ENCODE results near the gene CXXC5. TPM values are rescaled to one million over a fixed set of nuclear protein-coding genes. Genes with fewer than 3 reads are reported as not detected.

Gene CXXC5
- total RNA-seq, 1 donor from 2014 or later = 74.1 TPM

GRCh38 chr5:139685886-139686285 is 37.7 kb downstream of the CXXC5 start:
- ATAC-seq = no peak
- intact Hi-C loops (cut with DNase I) = loop anchor here (2.0 kb wide), 1 partner anchor 35 kb away; no protein-coding TSS in a partner anchor
- no peak for DNase-seq (ENCODE audit: missing footprints)

- DNase-seq (ENCODE audit: missing footprints) (no peak), ATAC-seq (no peak)
- intact Hi-C loops (cut with DNase I) = loop anchor here (2.0 kb wide), 1 partner anchor 36 kb away; no protein-coding TSS in a partner anchor
Measured at GRCh38 chr5:139686356-139686705, 38.2 kb downstream of the CXXC5 start.

GRCh38 chr5:139686706-139687441 is 38.7 kb downstream of the CXXC5 start:
- DNase-seq (ENCODE audit: missing footprints) (no peak), ATAC-seq (peak; percentile 4)
- intact Hi-C loops (cut with DNase I) = loop anchor here (2.0 kb wide), 1 partner anchor 36 kb away; no protein-coding TSS in a partner anchor

- peak; percentile 26 for ATAC-seq
- intact Hi-C loops (cut with DNase I) = loop anchor here (2.0 kb wide), 1 partner anchor 37 kb away; no protein-coding TSS in a partner anchor
- DNase-seq (ENCODE audit: missing footprints) = no peak
Measured at GRCh38 chr5:139687656-139688055, 39.5 kb downstream of the CXXC5 start.

GRCh38 chr5:139688088-139688702 is 40.0 kb downstream of the CXXC5 start:
- no peak for DNase-seq (ENCODE audit: missing footprints)
- no peak for ATAC-seq
- intact Hi-C loops (cut with DNase I) = no loop called here

- ATAC-seq (no peak), DNase-seq (ENCODE audit: missing footprints) (no peak)
- intact Hi-C loops (cut with DNase I) = no loop called here
Measured at GRCh38 chr5:139688751-139689372, 40.7 kb downstream of the CXXC5 start.

- peak; percentile 7 for ATAC-seq
- no peak for DNase-seq (ENCODE audit: missing footprints)
- intact Hi-C loops (cut with DNase I) = loop anchor here (1.0 kb wide), 1 partner anchor 54 kb away; no protein-coding TSS in a partner anchor
Measured at GRCh38 chr5:139689631-139690063, 41.5 kb downstream of the CXXC5 start.

GRCh38 chr5:139690064-139690802 is 42.1 kb downstream of the CXXC5 start:
- intact Hi-C loops (cut with DNase I) = loop anchor here (1.0 kb wide), 1 partner anchor 55 kb away; no protein-coding TSS in a partner anchor
- peak; percentile 11 for ATAC-seq

GRCh38 chr5:139690803-139691629 is 42.9 kb downstream of the CXXC5 start:
- no peak for DNase-seq (ENCODE audit: missing footprints)
- ATAC-seq = no peak
- intact Hi-C loops (cut with DNase I) = loop anchor here (1.0 kb wide), 1 partner anchor 56 kb away; no protein-coding TSS in a partner anchor

More at GRCh38 chr5:139690064-139690802, 42.1 kb downstream of the CXXC5 start:
- DNase-seq (ENCODE audit: missing footprints) = no peak

- no peak for DNase-seq (ENCODE audit: missing footprints)
- intact Hi-C loops (cut with DNase I) = no loop called here
- ATAC-seq = no peak
Measured at GRCh38 chr5:139692148-139692547, 44.0 kb downstream of the CXXC5 start.

- DNase-seq (ENCODE audit: missing footprints) (no peak), ATAC-seq (no peak)
- intact Hi-C loops (cut with DNase I) = no loop called here
Measured at GRCh38 chr5:139692679-139693308, 44.6 kb downstream of the CXXC5 start.

- ATAC-seq (no peak), DNase-seq (ENCODE audit: missing footprints) (peak; percentile 4)
- intact Hi-C loops (cut with DNase I) = no loop called here
Measured at GRCh38 chr5:139693676-139694364, 45.7 kb downstream of the CXXC5 start.

- ATAC-seq = no peak
- no peak for DNase-seq (ENCODE audit: missing footprints)
- intact Hi-C loops (cut with DNase I) = loop anchor here (5.0 kb wide), 1 partner anchor 73 kb away; no protein-coding TSS in a partner anchor
Measured at GRCh38 chr5:139694556-139695177, 46.5 kb downstream of the CXXC5 start.

- no peak for ATAC-seq
- no peak for DNase-seq (ENCODE audit: missing footprints)
- intact Hi-C loops (cut with DNase I) = loop anchor here (5.0 kb wide), 1 partner anchor 72 kb away; no protein-coding TSS in a partner anchor
Measured at GRCh38 chr5:139695178-139695573, 47.0 kb downstream of the CXXC5 start.

GRCh38 chr5:139696167-139696893 is 48.2 kb downstream of the CXXC5 start:
- DNase-seq (ENCODE audit: missing footprints) (no peak), ATAC-seq (no peak)
- intact Hi-C loops (cut with DNase I) = loop anchor here (5.0 kb wide), 1 partner anchor 71 kb away; no protein-coding TSS in a partner anchor

Measured in Right ventricle myocardium inferior (tissue), 1 donor.